Liver (tissue), 9 donors: Measurements from ENCODE around the gene ROBO2. TPM values are rescaled to one million over a fixed set of nuclear protein-coding genes. Genes with fewer than 3 reads are reported as not detected.

Experiments used
- DNase-seq: peaks from one replicate; pipeline ENCODE4 v3.0.0-alpha.2; 2017; ENCODE audit warnings: low spot score
- H3K27ac ChIP-seq, 2 donors: one replicate each; pipeline ENCODE4 v1.7.0; 2013; ENCODE audit warnings: inconsistent platforms in 2 of 2, low read length in 2 of 2, control low read depth in 1 of 2, low read depth in 1 of 2, mild to moderate bottlenecking in 1 of 2
- H3K27me3 ChIP-seq, 4 donors: one replicate each; pipeline versions ENCODE4 v1.6.1 to v1.7.0; 2013; ENCODE audit warnings: low read length in 3 of 4, inconsistent platforms in 1 of 4, mild to moderate bottlenecking in 1 of 4, moderate library complexity in 1 of 4; ENCODE audit not compliant: control insufficient read depth in 4 of 4, insufficient read depth in 4 of 4
- H3K36me3 ChIP-seq, 4 donors: one replicate each; pipeline versions ENCODE4 v1.6.1 to v1.7.0; 2013; ENCODE audit warnings: low read length in 3 of 4, mild to moderate bottlenecking in 3 of 4, low read depth in 1 of 4, moderate library complexity in 1 of 4; ENCODE audit not compliant: control insufficient read depth in 4 of 4, insufficient read depth in 3 of 4
- H3K4me1 ChIP-seq, 4 donors: one replicate each; pipeline versions ENCODE4 v1.6.1 to v1.7.0; 2013; ENCODE audit warnings: low read length in 3 of 4, mild to moderate bottlenecking in 3 of 4, moderate library complexity in 1 of 4; ENCODE audit not compliant: control insufficient read depth in 4 of 4, insufficient read depth in 4 of 4
- H3K4me3 ChIP-seq, 3 donors: one replicate each; pipeline versions ENCODE4 v1.6.1 to v1.7.0; 2013; ENCODE audit warnings: low read length in 3 of 3, control low read depth in 1 of 3, low read depth in 1 of 3, mild to moderate bottlenecking in 1 of 3
- H3K9ac ChIP-seq, 2 donors: one replicate each; pipeline ENCODE4 v1.7.0; 2013; ENCODE audit warnings: low read length in 2 of 2, mild to moderate bottlenecking in 2 of 2, moderate library complexity in 2 of 2, control low read depth in 1 of 2, low read depth in 1 of 2
- H3K9me3 ChIP-seq, 4 donors: one replicate each; pipeline versions ENCODE4 v1.6.1 to v1.7.0; 2013; ENCODE audit warnings: low read length in 3 of 4; ENCODE audit not compliant: control insufficient read depth in 4 of 4
- FOXA1 ChIP-seq: IDR thresholded peaks from 2 replicates; pipeline ENCODE4 v1.6.1; 2016; ENCODE audit warnings: antibody characterized with exemption
- FOXA2 ChIP-seq: IDR thresholded peaks from 2 replicates; pipeline ENCODE4 v1.6.1; 2016; ENCODE audit warnings: antibody characterized with exemption
- GABPA ChIP-seq, 2 donors: IDR thresholded peaks in 1 of 2; conservative IDR thresholded peaks in 1 of 2; 2 replicates each; pipeline ENCODE4 v1.6.1; 2016; ENCODE audit warnings: antibody characterized with exemption in 2 of 2, mild to moderate bottlenecking in 1 of 2, moderate library complexity in 1 of 2
- HNF4A ChIP-seq, 2 donors: conservative IDR thresholded peaks; 2 replicates each; pipeline ENCODE4 v1.6.1; 2016; ENCODE audit warnings: antibody characterized with exemption in 2 of 2, mild to moderate bottlenecking in 2 of 2
- JUND ChIP-seq, 2 donors: IDR thresholded peaks; 2 replicates each; pipeline ENCODE4 v1.6.1; 2016; ENCODE audit warnings: antibody characterized with exemption in 2 of 2
- RAD21 ChIP-seq, 2 donors: IDR thresholded peaks; 2 replicates each; pipeline ENCODE4 v1.6.1; 2016; ENCODE audit warnings: antibody characterized with exemption in 2 of 2, mild to moderate bottlenecking in 2 of 2
- SP1 ChIP-seq: IDR thresholded peaks from 2 replicates; pipeline ENCODE4 v1.6.1; 2018; ENCODE audit warnings: antibody characterized with exemption, mild to moderate bottlenecking
- TAF1 ChIP-seq: conservative IDR thresholded peaks from 2 replicates; pipeline ENCODE4 v1.6.1; 2016; ENCODE audit warnings: antibody characterized with exemption, mild to moderate bottlenecking
- YY1 ChIP-seq: IDR thresholded peaks from 2 replicates; pipeline ENCODE4 v1.6.1; 2016; ENCODE audit warnings: antibody characterized with exemption, mild to moderate bottlenecking
- WGBS: extraction: QIAGEN DNeasy Blood & Tissue Kit; methylation state at CpG from one replicate; pipeline ENCODE4 v1.1.7; 2013; 5-methylcytosine and 5-hydroxymethylcytosine counted together
- polyA plus RNA-seq, 2 donors: library from polyadenylated mRNA; stranded (reverse) in 1 of 2; unstranded in 1 of 2; fragments of 200-250 nt in 1 of 2; fragments of >200 nt in 1 of 2; fragmentation: Nextera tagmentation in 1 of 2; extraction: Ambion mirVana in 1 of 2; gene quantifications; one replicate each; pipeline versions ENCODE4 v1.2.1 to v1.2.3, GENCODE V29; 2013 to 2015
- total RNA-seq, 2 donors: library from RNA; depleted of rRNA; stranded (reverse); fragments of >200 nt; gene quantifications; one replicate each; pipeline ENCODE4 v1.2.3, GENCODE V29; 2014
- TF ChIP-seq, protein P1 (sequence below): fragments of 150-350 bp; IDR thresholded peaks from 2 replicates; pipeline ENCODE4 v1.5.1; 2017; ENCODE audit warnings: improper control_type of control experiment, low read depth, low read length; ENCODE audit not compliant: missing input control
- TF ChIP-seq, protein P2 (sequence below): IDR thresholded peaks from 2 replicates; pipeline ENCODE4 v1.6.1; 2016; ENCODE audit warnings: antibody characterized with exemption
- TF ChIP-seq, protein P3 (sequence below): IDR thresholded peaks from 2 replicates; pipeline ENCODE4 v1.6.1; 2016; ENCODE audit warnings: antibody characterized with exemption
- TF ChIP-seq, protein P4 (sequence below): IDR thresholded peaks from 2 replicates; pipeline ENCODE4 v1.6.1; 2016; ENCODE audit warnings: antibody characterized with exemption, mild to moderate bottlenecking
- donor health status: healthy.
- donor health status: healthy.
- donor health status: healthy.
- donor health status: healthy.
- donor health status: healthy.

The ROBO2 gene
- total and polyA plus RNA-seq, 4 donors, result 0.22 to 19.4 (median 1.1) TPM

DNA sequence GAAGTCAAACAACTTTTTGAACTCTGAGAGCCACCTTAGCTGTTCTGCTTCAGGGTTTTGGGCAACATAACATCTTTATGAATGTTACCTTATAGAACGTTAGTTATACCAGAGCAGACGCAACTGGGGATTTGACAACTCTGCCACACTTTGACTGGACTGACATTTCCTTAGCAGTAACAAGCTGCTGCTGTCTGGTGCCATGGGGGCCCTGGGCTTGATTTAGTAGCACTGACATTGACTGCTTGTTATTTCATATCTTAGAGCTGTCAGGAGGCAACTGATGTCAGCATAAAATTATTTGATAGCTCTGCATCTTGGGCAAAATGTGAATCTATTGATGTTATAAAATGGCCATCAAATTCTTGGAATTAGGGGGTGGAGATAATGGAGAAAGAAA lies 285.4 kb downstream of the ROBO2 start:
- no peaks in the 10 kb centered on the region for H3K27me3 ChIP-seq
- no peak overlapping the region for H3K27ac ChIP-seq
- H3K4me1 ChIP-seq, result no peaks in the 10 kb centered on the region
- no peaks in the 10 kb centered on the region for H3K9me3 ChIP-seq
- no peak overlapping the region for H3K9ac ChIP-seq
- TF ChIP-seq, protein P1, sequence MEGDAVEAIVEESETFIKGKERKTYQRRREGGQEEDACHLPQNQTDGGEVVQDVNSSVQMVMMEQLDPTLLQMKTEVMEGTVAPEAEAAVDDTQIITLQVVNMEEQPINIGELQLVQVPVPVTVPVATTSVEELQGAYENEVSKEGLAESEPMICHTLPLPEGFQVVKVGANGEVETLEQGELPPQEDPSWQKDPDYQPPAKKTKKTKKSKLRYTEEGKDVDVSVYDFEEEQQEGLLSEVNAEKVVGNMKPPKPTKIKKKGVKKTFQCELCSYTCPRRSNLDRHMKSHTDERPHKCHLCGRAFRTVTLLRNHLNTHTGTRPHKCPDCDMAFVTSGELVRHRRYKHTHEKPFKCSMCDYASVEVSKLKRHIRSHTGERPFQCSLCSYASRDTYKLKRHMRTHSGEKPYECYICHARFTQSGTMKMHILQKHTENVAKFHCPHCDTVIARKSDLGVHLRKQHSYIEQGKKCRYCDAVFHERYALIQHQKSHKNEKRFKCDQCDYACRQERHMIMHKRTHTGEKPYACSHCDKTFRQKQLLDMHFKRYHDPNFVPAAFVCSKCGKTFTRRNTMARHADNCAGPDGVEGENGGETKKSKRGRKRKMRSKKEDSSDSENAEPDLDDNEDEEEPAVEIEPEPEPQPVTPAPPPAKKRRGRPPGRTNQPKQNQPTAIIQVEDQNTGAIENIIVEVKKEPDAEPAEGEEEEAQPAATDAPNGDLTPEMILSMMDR, result no peak
- TF ChIP-seq SP1, result no peak
- TF ChIP-seq TAF1, result no peak
- no peak for TF ChIP-seq FOXA2
- TF ChIP-seq, protein P2, sequence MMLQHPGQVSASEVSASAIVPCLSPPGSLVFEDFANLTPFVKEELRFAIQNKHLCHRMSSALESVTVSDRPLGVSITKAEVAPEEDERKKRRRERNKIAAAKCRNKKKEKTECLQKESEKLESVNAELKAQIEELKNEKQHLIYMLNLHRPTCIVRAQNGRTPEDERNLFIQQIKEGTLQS, result no peak
- TF ChIP-seq, protein P3, sequence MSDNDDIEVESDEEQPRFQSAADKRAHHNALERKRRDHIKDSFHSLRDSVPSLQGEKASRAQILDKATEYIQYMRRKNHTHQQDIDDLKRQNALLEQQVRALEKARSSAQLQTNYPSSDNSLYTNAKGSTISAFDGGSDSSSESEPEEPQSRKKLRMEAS, result no peak
- no peak for TF ChIP-seq YY1
- TF ChIP-seq JUND (IDR thresholded peaks at IDR 0.05), result no peak
- TF ChIP-seq, protein P4, sequence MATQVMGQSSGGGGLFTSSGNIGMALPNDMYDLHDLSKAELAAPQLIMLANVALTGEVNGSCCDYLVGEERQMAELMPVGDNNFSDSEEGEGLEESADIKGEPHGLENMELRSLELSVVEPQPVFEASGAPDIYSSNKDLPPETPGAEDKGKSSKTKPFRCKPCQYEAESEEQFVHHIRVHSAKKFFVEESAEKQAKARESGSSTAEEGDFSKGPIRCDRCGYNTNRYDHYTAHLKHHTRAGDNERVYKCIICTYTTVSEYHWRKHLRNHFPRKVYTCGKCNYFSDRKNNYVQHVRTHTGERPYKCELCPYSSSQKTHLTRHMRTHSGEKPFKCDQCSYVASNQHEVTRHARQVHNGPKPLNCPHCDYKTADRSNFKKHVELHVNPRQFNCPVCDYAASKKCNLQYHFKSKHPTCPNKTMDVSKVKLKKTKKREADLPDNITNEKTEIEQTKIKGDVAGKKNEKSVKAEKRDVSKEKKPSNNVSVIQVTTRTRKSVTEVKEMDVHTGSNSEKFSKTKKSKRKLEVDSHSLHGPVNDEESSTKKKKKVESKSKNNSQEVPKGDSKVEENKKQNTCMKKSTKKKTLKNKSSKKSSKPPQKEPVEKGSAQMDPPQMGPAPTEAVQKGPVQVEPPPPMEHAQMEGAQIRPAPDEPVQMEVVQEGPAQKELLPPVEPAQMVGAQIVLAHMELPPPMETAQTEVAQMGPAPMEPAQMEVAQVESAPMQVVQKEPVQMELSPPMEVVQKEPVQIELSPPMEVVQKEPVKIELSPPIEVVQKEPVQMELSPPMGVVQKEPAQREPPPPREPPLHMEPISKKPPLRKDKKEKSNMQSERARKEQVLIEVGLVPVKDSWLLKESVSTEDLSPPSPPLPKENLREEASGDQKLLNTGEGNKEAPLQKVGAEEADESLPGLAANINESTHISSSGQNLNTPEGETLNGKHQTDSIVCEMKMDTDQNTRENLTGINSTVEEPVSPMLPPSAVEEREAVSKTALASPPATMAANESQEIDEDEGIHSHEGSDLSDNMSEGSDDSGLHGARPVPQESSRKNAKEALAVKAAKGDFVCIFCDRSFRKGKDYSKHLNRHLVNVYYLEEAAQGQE, result no peak
- TF ChIP-seq GABPA (IDR thresholded peaks at IDR 0.05 in 1 of 2, conservative IDR thresholded peaks at IDR 0.05 in 1 of 2), result no peak
- no peak for TF ChIP-seq RAD21 (IDR thresholded peaks at IDR 0.05)
- TF ChIP-seq HNF4A (conservative IDR thresholded peaks at IDR 0.05), result no peak
- WGBS, result 94% methylated on average over 2 of the region's 2 CpGs
- no peaks in the 10 kb centered on the region for H3K36me3 ChIP-seq
- no peak for DNase-seq
- H3K4me3 ChIP-seq, result no peak overlapping the region

DNA sequence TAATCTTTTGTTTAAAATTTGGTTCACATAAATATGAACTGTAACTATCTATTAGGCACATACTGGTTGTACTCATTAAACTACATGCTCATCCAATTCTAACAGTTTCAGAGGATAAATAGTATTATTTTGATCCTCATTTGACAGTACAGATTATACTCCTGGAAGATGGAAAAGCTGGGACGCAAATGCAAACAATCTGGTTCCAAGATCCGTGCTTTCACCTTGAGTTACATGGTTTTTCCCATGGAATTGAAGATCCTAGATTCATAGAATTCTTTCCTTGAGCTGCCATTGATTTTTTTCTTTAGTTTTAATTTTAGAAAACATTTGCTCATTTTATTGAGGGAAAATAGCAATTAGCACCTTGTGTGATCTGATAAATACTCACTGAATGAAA lies 285.8 kb downstream of the ROBO2 start:
- no peak overlapping the region for H3K9ac ChIP-seq
- TF ChIP-seq, protein P3, result no peak
- TF ChIP-seq FOXA2, result no peak
- TF ChIP-seq JUND (IDR thresholded peaks at IDR 0.05), result no peak
- no peak for TF ChIP-seq SP1
- TF ChIP-seq FOXA1, result no peak
- no peak for TF ChIP-seq GABPA (IDR thresholded peaks at IDR 0.05 in 1 of 2, conservative IDR thresholded peaks at IDR 0.05 in 1 of 2)
- no peak for TF ChIP-seq RAD21 (IDR thresholded peaks at IDR 0.05)
- H3K27ac ChIP-seq, result no peak overlapping the region
- no peaks in the 10 kb centered on the region for H3K27me3 ChIP-seq
- DNase-seq, result no peak
- H3K4me3 ChIP-seq, result no peak overlapping the region
- H3K4me1 ChIP-seq, result no peaks in the 10 kb centered on the region
- H3K9me3 ChIP-seq, result no peaks in the 10 kb centered on the region
- H3K36me3 ChIP-seq, result no peaks in the 10 kb centered on the region
- WGBS, result 90% methylated on average over 2 of the region's 2 CpGs
